Spleen (tissue), 7 donors: Measurements from ENCODE around the gene KRTAP10-8.

ENCODE experiments used
- POLR2A ChIP-seq, 3 donors: fragments of 450-650 bp; IDR thresholded peaks; one replicate each; pipeline ENCODE4 v1.5.1; 2017; ENCODE audit warnings: antibody characterized with exemption in 3 of 3, mild to moderate bottlenecking in 1 of 3
- TF ChIP-seq, protein P1 (sequence below), 11 experiments: fragments of 200-600 bp in 7 of 11; fragments of 450-650 bp in 4 of 11; sonication (generic) in 4 of 11; IDR thresholded peaks in 8 of 11; conservative IDR thresholded peaks in 3 of 11; 1 replicate in 7 of 11; 2 replicates in 4 of 11; pipeline versions ENCODE4 v1.4.0 to v1.8.0; 2016 to 2021; ENCODE audit warnings: antibody characterized with exemption in 11 of 11, inconsistent platforms in 4 of 11, mild to moderate bottlenecking in 1 of 11
- donor health status: DM: no; HTN: no; CAD: no; lungs with moderate emphysema.
- donor health status: DM: no; HTN: no; CAD: no.
- donor health status: DM: no; HTN: no; CAD: no.

DNA sequence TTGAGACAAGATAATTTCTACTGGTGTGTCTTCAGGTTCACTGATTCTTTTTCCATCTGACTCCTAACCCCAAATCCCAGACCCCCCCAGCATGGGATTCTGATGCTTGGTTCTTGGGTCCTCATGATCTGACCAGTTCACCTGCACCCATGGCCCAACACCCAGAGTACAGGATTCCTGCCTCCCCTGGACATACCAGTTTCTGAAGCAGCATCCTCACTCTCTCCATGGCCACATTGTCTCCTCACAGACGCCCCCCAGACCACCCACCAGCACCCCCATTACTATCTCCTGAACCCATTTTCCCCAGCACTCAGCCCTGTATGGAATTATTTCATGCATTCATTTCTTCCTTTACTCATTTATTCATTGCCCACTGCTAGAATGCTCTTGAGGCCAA is 45.0 kb downstream of the KRTAP10-8 start:
- TF ChIP-seq, protein P1, sequence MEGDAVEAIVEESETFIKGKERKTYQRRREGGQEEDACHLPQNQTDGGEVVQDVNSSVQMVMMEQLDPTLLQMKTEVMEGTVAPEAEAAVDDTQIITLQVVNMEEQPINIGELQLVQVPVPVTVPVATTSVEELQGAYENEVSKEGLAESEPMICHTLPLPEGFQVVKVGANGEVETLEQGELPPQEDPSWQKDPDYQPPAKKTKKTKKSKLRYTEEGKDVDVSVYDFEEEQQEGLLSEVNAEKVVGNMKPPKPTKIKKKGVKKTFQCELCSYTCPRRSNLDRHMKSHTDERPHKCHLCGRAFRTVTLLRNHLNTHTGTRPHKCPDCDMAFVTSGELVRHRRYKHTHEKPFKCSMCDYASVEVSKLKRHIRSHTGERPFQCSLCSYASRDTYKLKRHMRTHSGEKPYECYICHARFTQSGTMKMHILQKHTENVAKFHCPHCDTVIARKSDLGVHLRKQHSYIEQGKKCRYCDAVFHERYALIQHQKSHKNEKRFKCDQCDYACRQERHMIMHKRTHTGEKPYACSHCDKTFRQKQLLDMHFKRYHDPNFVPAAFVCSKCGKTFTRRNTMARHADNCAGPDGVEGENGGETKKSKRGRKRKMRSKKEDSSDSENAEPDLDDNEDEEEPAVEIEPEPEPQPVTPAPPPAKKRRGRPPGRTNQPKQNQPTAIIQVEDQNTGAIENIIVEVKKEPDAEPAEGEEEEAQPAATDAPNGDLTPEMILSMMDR (IDR thresholded peaks at IDR 0.05 in 8 of 11, conservative IDR thresholded peaks at IDR 0.05 in 3 of 11) = no peak
- no peak for TF ChIP-seq POLR2A (IDR thresholded peaks at IDR 0.05)
